NCI-H2029 (cell line): ENCODE results near the gene SFN.
"Not testable (repeated sequence)": the region's sequence is repeated elsewhere in the genome, so short reads cannot be mapped to it uniquely, and the experiment has no call there.

Experiments used
- DNase-seq: peaks from one replicate; lab custom pipeline; 2025; lab: John Stamatoyannopoulos, UW

The SFN gene

GRCh38 chr1:26873097-26873496, 10.1 kb downstream of the SFN start:
- DNase-seq: not testable (repeated sequence)

- no peak for DNase-seq
These were observed 11.9 kb downstream of the SFN start for GRCh38 chr1:26874896-26875295.

- no peak for DNase-seq
These were observed 14.4 kb downstream of the SFN start for GRCh38 chr1:26877326-26877725.

GRCh38 chr1:26879793-26880192, 16.8 kb downstream of the SFN start:
- DNase-seq: no peak

GRCh38 chr1:26881611-26882010, 18.7 kb downstream of the SFN start:
- DNase-seq: not testable (repeated sequence)

GRCh38 chr1:26882696-26883463, 19.9 kb downstream of the SFN start:
- no peak for DNase-seq

GRCh38 chr1:26887125-26887524, 24.2 kb downstream of the SFN start:
- no peak for DNase-seq

GRCh38 chr1:26888231-26888630, 25.3 kb downstream of the SFN start:
- no peak for DNase-seq

- DNase-seq: peak; percentile 45
These were observed 26.9 kb downstream of the SFN start, which contains the start of gene GPN2 for GRCh38 chr1:26889551-26890466. Gene GPN2 (minus strand): TSS chr1:26890283. CDS start chr1:26890096, 187 bp downstream.

GRCh38 chr1:26890467-26890796, 27.5 kb downstream of the SFN start:
- DNase-seq: no peak

GRCh38 chr1:26894263-26894662, 31.3 kb downstream of the SFN start:
- DNase-seq: no peak

- DNase-seq: no peak
These were observed 34.4 kb downstream of the SFN start for GRCh38 chr1:26897351-26897750.

- peak; percentile 93 for DNase-seq
These were observed 37.3 kb downstream of the SFN start, which contains the start of gene GPATCH3 for GRCh38 chr1:26900001-26900814. Gene GPATCH3 (minus strand): TSS chr1:26900467. CDS start chr1:26900442, 25 bp downstream.

GRCh38 chr1:26900815-26901511, 38.0 kb downstream of the SFN start:
- DNase-seq: no peak

- no peak for DNase-seq
These were observed 44.3 kb downstream of the SFN start for GRCh38 chr1:26907071-26907917.

- DNase-seq: no peak
These were observed 47.0 kb downstream of the SFN start for GRCh38 chr1:26909951-26910342.

- no peak for DNase-seq
These were observed 47.6 kb downstream of the SFN start for GRCh38 chr1:26910343-26911160.

- no peak for DNase-seq
These were observed 48.6 kb downstream of the SFN start for GRCh38 chr1:26911399-26912146.

GRCh38 chr1:26912147-26912490, 49.2 kb downstream of the SFN start:
- no peak for DNase-seq
